Loucy (cell line): Measurements from ENCODE around the gene ISM2.
"Not testable (repeated sequence)": the region's sequence is repeated elsewhere in the genome, so short reads cannot be mapped to it uniquely, and the experiment has no call there.

ENCODE experiments used
- EZH2phosphoT487 ChIP-seq: fragments of 200-600 bp; IDR thresholded peaks from 2 replicates; pipeline ENCODE4 v1.6.1; 2018; ENCODE audit warnings: antibody characterized with exemption, mild to moderate bottlenecking, moderate library complexity, borderline replicate concordance
- TF ChIP-seq, protein P1 (sequence below): fragments of 200-600 bp; sonication (generic); conservative IDR thresholded peaks from 2 replicates; pipeline ENCODE4 v1.5.1; 2014; ENCODE audit warnings: mild to moderate bottlenecking, antibody characterized with exemption, low read length

DNA sequence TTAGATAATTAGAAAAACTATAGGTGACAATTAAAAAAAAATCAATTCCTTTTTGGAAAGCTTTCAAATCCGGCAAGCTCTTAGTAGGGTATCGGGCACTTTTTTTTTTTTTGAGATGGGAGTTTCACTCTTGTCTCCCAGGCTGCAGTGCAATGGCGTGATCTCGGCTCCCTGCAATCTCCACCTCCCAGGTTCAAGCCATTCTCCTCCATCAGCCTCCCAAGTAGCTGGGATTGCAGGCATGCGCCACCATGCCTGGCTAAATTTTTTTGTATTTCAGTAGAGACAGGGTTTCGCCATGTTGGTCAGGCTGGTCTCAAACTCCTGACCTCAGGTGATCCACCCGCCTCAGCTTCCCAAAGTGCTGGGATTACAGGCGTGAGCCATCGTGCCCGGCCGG lies 46.6 kb upstream of the ISM2 start:
- TF ChIP-seq, protein P1, sequence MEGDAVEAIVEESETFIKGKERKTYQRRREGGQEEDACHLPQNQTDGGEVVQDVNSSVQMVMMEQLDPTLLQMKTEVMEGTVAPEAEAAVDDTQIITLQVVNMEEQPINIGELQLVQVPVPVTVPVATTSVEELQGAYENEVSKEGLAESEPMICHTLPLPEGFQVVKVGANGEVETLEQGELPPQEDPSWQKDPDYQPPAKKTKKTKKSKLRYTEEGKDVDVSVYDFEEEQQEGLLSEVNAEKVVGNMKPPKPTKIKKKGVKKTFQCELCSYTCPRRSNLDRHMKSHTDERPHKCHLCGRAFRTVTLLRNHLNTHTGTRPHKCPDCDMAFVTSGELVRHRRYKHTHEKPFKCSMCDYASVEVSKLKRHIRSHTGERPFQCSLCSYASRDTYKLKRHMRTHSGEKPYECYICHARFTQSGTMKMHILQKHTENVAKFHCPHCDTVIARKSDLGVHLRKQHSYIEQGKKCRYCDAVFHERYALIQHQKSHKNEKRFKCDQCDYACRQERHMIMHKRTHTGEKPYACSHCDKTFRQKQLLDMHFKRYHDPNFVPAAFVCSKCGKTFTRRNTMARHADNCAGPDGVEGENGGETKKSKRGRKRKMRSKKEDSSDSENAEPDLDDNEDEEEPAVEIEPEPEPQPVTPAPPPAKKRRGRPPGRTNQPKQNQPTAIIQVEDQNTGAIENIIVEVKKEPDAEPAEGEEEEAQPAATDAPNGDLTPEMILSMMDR, result not testable (repeated sequence)
- not testable (repeated sequence) for TF ChIP-seq EZH2phosphoT487
